ENCODE measurements around the gene SAXO1.

DNA sequence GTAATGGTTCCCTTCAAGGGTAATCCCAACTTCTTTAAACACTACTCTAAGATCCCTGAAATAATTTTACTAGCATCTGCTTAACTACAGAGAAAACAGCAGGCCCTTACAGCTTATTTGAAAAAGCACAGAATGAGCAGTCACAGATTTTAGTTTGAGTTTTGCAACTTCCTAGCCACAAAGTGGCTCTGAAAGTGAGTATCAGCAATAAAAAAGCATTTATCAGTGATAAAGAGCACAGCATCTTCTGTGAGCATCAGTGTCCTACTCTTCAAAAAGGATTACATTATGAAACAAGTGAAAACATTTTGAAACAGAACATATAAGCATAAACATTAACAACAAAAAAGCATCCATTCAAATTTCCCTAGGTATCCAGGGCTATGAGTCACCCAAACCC, 45.0 kb downstream of the SAXO1 start:
- TF ChIP-seq, protein P1, sequence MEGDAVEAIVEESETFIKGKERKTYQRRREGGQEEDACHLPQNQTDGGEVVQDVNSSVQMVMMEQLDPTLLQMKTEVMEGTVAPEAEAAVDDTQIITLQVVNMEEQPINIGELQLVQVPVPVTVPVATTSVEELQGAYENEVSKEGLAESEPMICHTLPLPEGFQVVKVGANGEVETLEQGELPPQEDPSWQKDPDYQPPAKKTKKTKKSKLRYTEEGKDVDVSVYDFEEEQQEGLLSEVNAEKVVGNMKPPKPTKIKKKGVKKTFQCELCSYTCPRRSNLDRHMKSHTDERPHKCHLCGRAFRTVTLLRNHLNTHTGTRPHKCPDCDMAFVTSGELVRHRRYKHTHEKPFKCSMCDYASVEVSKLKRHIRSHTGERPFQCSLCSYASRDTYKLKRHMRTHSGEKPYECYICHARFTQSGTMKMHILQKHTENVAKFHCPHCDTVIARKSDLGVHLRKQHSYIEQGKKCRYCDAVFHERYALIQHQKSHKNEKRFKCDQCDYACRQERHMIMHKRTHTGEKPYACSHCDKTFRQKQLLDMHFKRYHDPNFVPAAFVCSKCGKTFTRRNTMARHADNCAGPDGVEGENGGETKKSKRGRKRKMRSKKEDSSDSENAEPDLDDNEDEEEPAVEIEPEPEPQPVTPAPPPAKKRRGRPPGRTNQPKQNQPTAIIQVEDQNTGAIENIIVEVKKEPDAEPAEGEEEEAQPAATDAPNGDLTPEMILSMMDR (conservative IDR thresholded peaks at IDR 0.05; ENCODE audit: low read depth, low read length) = no peak
- no peak for TF ChIP-seq EZH2phosphoT487 (IDR thresholded peaks at IDR 0.05; ENCODE audit: borderline replicate concordance, low read length)
- TF ChIP-seq EZH2 (IDR thresholded peaks at IDR 0.05; ENCODE audit: low read length, unreplicated experiment) = no peak
